ENCODE results near the gene KCNQ5.
"Not testable (repeated sequence)": the region's sequence is repeated elsewhere in the genome, so short reads cannot be mapped to it uniquely, and the experiment has no call there.

The KCNQ5 gene

GRCh38 chr6:72898313-72898712 is 276.4 kb downstream of the KCNQ5 start:
- DNase-seq (ENCODE audit: low read depth, low spot score), result not testable (repeated sequence)

GRCh38 chr6:72905705-72906478 is 284.0 kb downstream of the KCNQ5 start:
- no peak for DNase-seq (ENCODE audit: low read depth, low spot score)

- DNase-seq (ENCODE audit: low read depth, low spot score), result no peak
Observed at GRCh38 chr6:72911463-72912155, 289.7 kb downstream of the KCNQ5 start.

- DNase-seq (ENCODE audit: low read depth, low spot score), result no peak
Observed at GRCh38 chr6:72913797-72914196, 291.9 kb downstream of the KCNQ5 start.

GRCh38 chr6:72916298-72916697 is 294.4 kb downstream of the KCNQ5 start:
- DNase-seq (ENCODE audit: low read depth, low spot score), result no peak

GRCh38 chr6:72916906-72917305 is 295.0 kb downstream of the KCNQ5 start:
- DNase-seq (ENCODE audit: low read depth, low spot score), result no peak

GRCh38 chr6:72922401-72922800 is 300.5 kb downstream of the KCNQ5 start:
- DNase-seq (ENCODE audit: low read depth, low spot score), result no peak

GRCh38 chr6:72925136-72925535 is 303.3 kb downstream of the KCNQ5 start:
- no peak for DNase-seq (ENCODE audit: low read depth, low spot score)

- no peak for DNase-seq (ENCODE audit: low read depth, low spot score)
Observed at GRCh38 chr6:72930556-72931132, 308.8 kb downstream of the KCNQ5 start.

GRCh38 chr6:72931325-72931887 is 309.5 kb downstream of the KCNQ5 start:
- DNase-seq (ENCODE audit: low read depth, low spot score), result no peak

GRCh38 chr6:72933233-72933632 is 311.4 kb downstream of the KCNQ5 start:
- no peak for DNase-seq (ENCODE audit: low read depth, low spot score)

GRCh38 chr6:72936766-72937559 is 315.1 kb downstream of the KCNQ5 start:
- DNase-seq (ENCODE audit: low read depth, low spot score), result no peak

GRCh38 chr6:72938104-72938503 is 316.2 kb downstream of the KCNQ5 start:
- DNase-seq (ENCODE audit: low read depth, low spot score), result no peak

- no peak for DNase-seq (ENCODE audit: low read depth, low spot score)
Observed at GRCh38 chr6:72939004-72939403, 317.1 kb downstream of the KCNQ5 start.

- no peak for DNase-seq (ENCODE audit: low read depth, low spot score)
Observed at GRCh38 chr6:72940265-72940664, 318.4 kb downstream of the KCNQ5 start.

- no peak for DNase-seq (ENCODE audit: low read depth, low spot score)
Observed at GRCh38 chr6:72941263-72941662, 319.4 kb downstream of the KCNQ5 start.

- no peak for DNase-seq (ENCODE audit: low read depth, low spot score)
Observed at GRCh38 chr6:72941751-72942150, 319.9 kb downstream of the KCNQ5 start.

- DNase-seq (ENCODE audit: low read depth, low spot score), result no peak
Observed at GRCh38 chr6:72943699-72944098, 321.8 kb downstream of the KCNQ5 start.

- no peak for DNase-seq (ENCODE audit: low read depth, low spot score)
Observed at GRCh38 chr6:72944660-72945059, 322.8 kb downstream of the KCNQ5 start.

GRCh38 chr6:72946774-72947173 is 324.9 kb downstream of the KCNQ5 start:
- no peak for DNase-seq (ENCODE audit: low read depth, low spot score)

- no peak for DNase-seq (ENCODE audit: low read depth, low spot score)
Observed at GRCh38 chr6:72947534-72947933, 325.7 kb downstream of the KCNQ5 start.

GRCh38 chr6:72948153-72948552 is 326.3 kb downstream of the KCNQ5 start:
- no peak for DNase-seq (ENCODE audit: low read depth, low spot score)
